ENCODE measurements around the gene SERPINA1.

SERPINA1 gene

DNA sequence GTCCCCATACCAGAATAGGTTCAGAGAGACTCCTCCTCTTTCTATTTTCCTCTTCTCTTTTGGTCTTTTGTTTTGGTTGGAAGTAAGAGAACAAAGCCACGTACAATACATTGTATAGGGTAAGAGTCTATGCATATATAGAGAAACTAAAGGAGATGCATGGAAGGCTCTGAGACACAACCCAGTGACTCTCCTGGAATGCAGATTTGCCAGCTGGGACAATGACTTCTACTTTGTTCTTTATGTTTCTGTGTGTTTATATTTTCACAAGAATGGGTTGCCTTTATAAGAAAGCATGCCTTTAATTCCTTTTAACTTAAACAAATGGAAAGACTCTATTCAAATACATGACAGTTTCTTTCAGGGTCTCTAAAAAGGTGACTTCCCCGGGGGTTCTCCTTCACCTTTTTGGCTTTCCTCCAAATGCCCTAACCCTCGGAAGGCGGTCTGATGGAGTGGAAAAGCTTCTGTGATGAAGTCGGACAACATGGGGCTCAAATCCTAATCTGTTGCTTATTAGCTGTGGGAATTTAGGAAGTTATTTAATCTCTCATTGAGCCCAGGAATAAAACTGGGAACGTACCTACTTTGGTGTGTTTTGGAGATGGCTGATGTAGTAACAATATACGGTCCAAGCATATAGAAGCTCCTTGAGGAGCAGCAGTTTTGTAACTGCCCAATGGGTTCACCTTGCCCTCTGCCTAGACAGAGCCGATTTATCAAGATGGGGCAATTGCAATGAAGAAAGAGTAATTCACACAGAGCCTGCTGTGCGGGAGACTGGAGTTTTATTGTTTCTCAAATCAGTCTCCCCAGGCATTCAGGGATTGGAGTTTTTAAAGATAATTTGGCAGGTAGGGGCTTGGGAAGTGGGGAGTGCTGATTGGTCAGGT is 9.1 kb upstream of the SERPINA1 start:
- DNase-seq: no peak

DNA sequence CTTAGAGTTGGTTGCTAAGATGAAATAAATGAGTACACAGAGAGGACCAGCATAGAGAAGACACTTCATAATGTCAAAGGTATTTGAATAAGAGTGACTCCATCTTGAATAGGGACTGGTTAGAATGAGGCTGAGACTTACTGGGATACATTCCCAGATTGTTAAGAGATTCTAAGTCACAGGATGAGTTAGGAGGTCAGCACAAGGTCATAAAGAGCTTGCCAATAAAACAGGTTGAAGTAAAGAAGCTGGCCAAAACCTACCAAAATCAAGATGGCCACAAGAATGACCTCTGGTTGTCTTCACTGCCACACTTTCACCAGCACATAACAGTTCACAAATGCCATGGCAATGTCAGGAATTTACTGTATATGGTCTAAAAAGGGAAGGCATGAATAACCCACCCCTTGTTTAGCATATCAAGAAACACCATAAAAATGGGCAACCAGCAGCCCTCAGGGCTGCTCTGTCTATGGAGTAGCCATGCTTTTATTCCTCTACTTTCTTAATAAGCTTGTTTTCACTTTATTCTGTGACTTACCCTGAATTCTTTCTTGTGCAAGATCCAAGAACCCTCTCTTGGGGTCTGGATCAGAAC is 8.3 kb upstream of the SERPINA1 start:
- no peak for DNase-seq

DNA sequence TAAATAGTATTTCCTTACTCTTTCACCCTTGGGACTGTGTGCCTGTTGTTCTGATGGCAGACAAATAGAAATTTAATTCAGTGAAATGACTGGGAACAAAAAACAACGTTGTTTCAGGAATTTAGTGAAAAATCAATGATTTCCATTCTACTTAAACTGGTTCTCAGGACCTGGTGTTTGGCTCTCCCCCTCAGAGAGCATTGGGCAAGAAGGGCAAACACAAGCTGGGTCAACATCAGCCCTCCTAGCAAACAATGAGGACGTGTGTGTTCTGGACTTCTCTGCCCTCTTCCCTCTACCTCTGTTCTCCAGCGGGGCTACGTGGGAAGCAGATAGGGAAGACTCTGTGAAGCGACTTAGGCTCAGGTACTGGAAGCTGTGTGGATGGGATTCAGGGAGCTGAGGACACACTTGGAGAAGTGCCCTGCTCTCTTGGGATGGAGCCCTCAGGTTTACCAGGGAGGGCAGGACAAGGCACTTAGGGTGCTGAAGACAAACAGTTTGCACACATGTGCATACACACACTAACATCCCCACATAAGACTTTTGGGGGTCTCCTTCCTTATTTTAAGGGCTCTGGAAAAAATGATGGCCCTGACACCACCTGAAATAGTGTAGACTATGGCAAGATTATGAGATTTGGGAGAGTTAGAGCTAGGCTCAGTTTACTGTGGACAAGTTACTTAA is 7.6 kb upstream of the SERPINA1 start:
- no peak for DNase-seq

DNA sequence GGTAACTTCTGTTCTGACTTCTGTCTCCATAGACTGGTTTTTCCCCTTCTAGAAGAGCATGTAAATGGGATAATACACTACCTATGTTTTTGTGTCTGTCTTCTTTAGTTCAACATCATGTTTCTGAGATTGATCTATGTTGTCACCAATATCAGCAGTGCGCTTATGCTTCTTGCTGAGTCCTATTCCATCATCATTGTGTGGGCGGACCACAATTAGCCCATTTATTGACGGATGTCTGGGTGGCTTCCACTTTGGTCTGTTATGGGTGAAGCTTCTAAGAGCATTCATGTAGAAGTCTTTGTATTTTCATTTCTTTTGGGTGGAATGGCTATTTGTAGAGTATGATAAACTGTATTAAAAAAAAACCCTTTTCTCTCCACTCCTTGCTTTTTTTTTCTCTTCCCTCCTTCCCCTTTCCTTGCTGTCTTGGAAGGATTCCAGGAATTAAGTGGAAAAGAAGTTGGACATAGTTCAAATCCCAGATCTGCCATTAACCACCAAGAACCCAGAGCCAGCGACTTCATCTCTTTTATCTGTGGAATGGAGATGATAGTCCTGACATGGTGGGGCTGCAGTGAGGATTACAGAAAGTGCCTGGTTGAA is 7.0 kb upstream of the SERPINA1 start:
- DNase-seq: no peak

DNA sequence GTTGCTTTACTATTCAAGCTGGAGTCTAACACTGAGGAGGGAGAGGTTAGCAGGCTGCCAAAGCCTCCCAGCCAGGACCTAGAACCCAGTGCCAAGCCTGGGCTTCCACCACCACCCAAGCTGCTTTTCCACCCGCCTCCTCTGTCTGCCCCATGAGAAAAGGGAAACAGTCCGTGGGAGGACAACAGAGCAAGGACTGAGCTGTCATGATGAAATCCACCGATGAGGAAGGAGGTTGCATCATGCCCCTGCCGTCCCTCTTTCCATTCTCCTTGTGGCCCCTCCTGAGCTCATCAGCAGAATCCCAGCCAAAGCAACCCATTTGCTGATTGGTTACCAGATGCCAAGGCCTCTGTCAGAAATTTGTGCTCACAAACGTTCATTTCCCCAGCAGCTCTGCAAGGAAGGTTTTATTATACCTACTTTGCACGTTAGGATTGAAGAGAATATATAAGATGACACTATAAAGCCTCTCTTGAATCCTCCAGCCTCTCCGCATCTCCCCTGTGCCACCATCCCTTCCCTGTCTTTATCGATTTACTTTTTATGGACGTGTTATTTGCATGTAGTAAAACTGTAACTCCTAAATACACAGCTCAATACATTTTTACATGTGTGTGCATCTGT is 6.3 kb upstream of the SERPINA1 start:
- DNase-seq: peak; percentile 65

DNA sequence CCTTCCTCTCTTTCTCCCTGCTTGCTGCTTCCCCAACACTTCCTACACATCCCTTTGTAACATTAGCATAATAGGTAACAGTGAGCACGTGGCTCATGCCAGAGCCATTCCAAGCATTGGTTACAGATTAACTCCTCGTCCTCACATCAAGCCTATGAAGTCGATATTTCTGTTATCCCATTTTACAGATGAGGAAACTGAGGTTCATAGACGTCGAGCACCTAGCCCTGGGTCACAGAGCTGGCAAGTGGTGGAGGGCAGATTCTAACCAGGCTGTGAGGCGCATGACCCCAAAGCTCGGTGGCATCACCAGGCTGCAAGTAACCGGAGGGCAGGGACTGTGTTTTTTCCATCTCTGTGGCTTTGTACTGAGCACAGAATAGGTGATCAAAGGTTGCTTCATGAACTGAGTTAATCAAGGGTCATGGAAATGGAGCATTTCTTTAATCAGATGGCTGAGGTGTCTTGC is 5.7 kb upstream of the SERPINA1 start:
- DNase-seq: peak; percentile 45

DNA sequence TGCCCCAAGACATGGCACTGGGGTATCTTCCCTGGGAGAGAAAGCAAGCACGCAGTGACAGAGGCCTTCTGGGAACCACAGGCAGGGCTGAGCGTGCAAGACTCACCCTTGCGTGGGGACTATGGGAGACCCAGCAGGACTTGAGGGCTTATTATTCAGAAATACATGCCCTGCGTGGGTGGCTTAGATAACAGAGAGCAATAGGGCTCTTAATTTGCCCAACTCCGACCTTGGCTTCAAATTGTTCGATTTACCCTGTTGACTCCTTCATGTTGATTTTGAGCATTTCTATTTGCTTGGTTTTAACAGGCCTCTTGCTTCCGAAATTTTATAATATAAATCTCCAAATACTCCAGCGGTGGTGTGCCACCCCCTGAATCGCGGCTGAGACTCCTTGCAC is 5.1 kb upstream of the SERPINA1 start:
- no peak for DNase-seq

DNA sequence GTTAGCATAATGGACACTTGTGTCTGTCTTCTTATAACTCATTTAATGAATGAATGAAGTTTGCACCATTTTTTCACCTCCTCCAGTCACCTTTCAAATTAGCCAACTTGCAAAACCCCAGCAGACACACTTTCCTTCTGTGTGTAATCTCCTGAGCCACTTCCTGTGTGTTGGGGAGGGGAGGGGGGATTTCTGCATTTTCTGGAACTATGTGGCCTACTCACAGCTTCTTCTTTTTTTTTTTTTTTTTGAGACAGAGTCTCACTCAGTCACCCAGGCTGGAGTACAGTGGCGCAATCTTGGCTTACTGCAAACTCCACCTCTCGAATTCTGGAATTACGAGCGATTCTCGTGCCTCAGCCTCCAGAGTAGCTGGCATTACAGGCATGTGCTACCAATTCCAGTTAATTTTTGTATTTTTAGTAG is 4.1 kb upstream of the SERPINA1 start:
- DNase-seq: peak; percentile 67

DNA sequence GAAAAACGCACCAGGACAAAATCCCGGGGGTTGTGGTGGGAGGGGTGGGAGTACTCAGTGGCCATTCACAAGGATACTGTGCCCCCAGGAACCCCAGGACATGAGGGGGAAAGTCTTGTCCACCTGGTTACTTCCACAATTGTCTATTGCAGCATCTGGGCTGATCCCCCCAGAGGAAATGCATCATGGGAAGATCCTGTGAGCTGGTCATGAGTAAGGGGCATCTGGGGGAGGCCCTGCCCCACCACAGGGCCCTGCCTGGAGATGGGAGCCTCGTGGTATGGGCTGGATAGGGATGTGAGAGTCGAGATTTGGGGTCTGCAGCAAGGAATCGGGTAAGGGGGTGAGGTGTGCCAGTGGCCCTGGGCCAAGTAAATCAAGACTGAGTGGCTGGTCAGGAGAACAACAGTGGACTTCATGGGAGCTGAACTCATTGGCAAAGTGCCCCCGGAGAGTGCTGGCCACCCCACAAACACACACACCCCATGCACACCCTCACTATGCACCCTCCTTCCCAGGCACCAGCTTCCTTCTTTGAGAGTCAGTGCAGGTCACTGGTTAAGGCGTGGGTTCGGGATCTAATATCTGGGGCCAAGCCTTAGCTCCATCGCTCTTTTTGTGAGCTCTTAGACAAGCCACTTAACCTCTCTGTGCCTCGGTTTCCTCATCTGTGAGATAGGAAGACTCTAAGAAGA is 3.0 kb upstream of the SERPINA1 start:
- no peak for DNase-seq

DNA sequence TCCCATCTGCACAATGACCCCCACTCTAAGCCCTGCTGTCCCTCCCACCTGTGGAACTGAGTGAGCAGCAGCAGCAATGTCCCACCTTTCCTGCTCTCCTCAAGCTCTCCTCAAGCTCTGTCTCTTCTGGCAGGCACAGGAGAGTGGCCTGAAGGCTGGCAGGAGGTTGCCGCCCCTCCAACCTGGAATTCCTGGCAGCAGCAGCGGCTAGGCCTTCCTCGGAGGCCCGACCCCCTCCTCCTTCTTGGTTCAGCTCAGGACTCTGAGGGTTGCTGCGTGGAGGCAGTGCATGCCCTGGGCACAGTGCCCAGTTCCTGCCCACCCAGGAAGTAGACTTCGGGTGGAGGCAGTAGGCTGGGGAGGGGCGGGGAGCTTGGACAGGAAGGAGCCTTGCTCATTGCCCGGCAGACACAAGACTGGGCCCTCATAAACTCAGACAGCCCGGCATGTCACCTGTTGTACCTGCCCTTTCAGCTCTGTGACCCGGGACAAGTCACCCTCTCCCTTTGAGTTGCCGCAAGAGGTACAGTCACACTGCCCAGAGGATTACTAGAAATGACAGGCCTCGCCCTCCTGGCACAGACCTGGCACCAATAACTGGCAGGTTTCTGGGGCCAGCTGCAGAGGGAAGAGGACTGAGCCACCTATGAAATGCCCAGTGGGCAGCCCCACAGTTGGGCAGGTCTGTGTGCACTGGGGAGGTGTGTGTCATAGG is 2.1 kb upstream of the SERPINA1 start:
- peak; percentile 27 for DNase-seq

DNA sequence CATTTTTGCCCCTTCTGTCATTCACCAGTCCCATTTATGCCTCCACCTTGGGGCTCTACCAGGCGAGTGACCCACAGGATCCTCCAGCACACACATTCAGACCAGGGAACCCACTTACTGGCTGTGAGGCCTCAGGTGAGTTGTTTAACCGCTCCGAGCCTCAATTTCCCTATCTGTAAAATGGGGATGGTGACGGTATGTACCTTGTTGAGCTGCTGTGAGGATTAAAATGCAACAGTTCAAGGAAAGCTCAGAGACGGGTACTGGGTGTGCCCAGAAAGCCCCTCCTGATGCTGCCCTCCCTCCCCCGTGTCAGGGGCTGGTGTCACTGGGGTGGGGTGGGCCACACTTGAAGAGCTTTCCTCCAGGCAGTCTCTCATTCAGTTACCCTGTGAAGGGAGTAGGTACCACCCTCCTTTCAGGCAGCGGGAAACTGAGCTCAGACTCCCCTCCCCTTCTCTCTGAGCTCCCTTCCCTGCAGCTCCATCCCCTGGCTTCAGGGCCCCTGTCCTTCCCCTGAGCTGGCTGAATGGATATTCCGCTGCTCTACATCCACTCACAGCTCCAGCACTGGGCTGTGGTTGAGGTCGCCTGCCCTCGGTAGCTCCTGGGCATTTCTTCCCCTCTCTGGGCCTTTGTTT is 1.4 kb upstream of the SERPINA1 start:
- no peak for DNase-seq

DNA sequence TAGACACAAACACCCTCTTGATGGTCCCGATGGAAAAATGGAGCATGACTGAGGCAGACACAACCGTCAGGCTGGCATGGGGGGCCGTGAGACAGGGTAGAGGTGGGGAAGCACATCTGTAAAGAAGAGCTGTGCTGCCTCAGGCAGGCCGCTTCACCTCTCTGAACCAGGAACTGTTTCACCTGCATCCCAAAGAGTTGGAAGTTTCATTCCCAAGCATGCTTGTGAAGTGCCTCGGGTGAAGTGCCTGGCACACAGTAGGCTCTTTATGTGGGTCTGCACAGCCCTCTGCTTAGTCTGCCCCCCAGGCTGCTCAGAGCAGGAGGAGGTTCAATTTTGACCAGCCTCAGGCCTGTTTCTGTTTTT is 685 bp upstream of the SERPINA1 start:
- no peak for DNase-seq

DNA sequence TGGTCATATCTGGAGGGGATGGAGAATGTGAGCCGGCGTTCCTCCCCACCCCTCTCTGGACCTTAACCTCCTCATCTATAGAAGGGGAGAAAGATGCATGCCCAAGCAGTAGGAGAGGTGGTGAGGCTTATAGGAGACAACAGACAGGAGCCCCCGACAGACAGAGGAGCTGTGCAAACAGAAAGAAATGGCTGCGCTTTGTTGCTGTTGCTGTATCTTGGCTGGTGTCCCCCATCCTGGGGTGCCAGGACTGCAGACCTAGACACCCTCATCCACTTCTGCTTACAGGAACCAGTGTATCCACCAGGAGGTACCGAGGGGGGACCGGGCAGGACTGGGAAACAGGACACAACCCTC is 397 bp downstream of the SERPINA1 start:
- no peak for DNase-seq

DNA sequence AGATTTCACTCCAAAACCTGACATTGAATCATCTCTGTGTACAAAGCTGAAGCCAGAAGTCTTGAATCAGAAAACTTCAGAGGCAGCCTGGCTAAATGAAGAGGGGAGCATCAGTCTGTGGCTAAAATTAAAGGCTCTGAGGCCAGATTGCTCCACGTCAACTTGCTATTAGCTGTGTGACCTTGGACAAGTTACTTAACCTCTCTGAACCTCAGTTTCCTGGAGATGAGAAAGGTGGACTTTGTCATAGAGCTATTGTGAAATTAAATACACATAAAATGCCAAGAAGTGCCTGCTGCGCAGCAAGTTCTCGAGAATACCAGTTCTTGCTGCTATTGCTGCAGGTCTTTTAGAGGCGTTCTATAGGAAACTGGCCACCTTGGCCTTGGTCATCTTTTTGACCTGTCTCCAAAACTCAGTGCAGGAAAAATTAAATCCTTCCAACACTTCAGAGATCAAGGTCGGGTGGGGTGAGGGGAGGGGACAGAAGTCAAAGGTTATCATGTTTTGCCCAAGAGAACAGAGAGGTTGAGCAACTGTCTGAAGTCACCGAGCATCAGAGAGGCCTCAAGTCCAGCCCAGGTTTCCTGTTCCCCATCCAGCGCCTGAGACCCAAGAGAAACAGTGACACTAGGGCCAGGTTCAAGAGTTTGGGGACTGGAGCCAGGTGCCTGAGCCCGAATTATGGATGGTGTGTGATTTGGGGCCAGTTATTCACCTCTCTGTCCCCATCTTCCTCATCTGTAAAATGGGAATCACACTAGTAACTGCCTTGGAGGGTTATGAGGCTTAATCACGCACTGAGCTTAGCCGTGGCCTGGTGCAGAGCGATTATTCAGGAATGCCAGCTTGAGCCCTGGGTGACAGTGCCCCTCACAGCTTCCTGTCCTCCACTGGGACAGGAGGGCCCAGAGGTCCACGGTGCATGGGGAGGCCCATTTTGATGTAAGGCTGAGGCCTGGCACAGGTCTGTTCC is 1.1 kb downstream of the SERPINA1 start:
- DNase-seq: no peak

DNA sequence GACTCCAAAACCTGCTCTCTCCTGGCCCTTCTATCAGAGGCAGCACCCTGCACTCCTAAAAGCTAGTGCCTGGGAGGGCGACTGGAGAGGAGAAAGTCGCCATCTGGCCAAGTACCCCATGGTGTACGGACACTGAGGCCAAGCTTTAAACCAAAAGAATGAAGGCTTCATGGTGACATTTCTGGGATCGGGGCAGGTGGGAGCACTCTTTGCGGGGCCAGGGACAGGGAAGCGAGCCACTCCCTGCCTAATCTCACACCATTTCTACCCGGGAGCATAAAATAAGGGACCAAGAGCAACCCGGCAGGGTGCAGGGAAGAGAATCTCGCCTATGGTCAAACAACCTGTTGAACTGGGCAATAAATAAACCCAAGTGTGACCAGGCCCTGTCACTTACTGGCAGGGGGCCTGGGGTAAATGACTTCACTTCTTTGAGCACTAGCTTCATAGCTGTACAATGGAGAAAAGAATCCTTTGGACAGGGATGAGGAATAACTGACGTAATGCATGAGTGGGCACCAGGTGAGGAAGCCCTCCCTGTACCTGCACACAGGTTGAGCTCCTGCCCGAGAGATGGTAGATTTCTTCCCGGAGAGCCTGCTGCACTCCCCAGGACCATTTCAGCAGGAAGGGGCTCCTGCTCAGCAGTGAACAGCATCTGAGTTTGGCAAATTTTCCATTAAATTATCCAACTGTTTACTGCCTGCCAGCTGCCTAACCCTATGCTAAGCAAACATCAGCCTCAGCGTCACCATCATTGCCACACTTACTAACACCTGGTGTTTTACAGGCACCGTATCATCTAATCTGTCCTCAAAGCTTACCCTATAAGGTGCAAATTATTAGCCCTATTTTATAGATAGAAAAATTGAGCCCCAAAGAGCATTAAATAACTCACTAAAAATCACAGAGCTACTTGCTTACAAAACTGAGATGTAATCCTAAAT is 2.0 kb downstream of the SERPINA1 start:
- DNase-seq: no peak

DNA sequence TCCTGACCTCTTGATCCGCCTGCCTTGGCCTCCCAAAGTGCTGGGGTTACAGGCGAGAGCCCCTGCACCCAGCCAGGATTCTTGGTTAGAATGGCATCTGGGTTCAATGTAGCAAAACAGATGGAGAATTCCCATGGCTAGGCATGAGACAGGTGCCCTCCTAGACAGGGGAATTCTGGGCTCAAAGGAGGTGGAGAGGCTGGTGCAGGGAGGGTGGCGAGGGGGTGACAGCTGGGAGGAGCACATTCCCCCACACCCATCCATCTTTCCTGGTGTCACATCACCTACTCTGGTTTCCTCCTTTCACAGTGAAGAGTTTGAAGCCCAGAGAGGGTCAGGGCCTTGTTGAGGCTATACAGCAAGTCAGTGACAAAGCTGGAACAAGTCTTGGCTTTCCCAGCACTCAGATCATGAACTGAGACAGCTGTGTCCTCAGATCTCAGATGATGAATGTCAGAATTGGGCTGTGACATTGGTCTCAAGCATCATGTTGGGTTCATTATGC is 2.8 kb downstream of the SERPINA1 start:
- DNase-seq: no peak

DNA sequence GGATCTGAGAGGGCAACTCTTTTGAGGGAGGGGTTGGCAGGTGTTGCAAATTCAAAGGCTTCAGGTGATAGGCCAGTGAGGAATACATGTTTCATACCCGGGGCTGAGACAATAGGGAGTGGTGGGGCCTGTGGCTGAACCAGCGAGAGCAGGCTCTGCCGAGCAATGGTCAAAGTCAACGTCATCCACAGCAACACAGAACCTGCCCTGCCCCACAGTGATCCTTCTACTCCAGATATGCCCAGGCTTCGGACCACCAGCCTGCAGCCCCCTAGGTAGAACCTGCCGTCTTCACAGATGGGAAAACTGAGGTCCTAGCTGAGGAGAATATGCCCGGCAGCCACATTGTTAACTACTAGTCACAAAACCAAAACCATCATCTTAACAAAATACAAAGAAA is 4.1 kb downstream of the SERPINA1 start:
- DNase-seq: no peak

DNA sequence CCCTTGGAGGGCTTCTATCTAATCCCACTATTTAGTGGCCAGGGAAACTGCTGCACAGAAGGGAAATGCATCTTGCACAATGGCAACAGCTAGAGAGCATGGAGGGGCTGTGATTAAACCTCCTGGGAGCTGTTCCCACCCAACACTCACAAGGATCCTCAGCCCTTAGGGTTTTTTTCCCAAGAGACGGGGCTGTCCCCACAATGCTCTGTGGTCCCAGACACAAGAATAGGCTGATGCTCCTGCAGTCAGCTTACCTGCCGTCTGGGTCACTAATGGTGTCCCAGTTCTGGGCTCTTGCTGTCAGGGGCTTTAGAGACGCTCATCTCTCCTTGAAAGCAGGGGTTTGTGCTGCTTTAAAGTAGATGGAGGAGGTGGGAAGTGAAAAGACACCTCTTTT is 4.6 kb downstream of the SERPINA1 start:
- DNase-seq: no peak
